Spleen (tissue), 11 donors: ENCODE data around the gene BIVM. TPM values are rescaled to one million over a fixed set of nuclear protein-coding genes. Genes with fewer than 3 reads are reported as not detected.

ENCODE experiments used
- DNase-seq: peaks from one replicate; pipeline ENCODE4 v3.0.0-alpha.2; 2020
- H3K27ac ChIP-seq, 8 donors: fragments of 200-600 bp; sonication (generic) in 7 of 8; 1 replicate in 4 of 8; 2 replicates in 4 of 8; pipeline versions ENCODE4 v1.5.0 to v1.8.0; 2016 to 2021; ENCODE audit warnings: inconsistent platforms in 4 of 8, mild to moderate bottlenecking in 4 of 8, moderate library complexity in 1 of 8
- H3K27me3 ChIP-seq, 7 donors: fragments of 200-600 bp; sonication (generic) in 6 of 7; replicated peaks in 1 of 7; 1 replicate in 4 of 7; 2 replicates in 3 of 7; pipeline versions ENCODE4 v1.5.0 to v1.8.0; 2016 to 2021; ENCODE audit warnings: inconsistent platforms in 3 of 7, mild to moderate bottlenecking in 1 of 7
- H3K36me3 ChIP-seq, 6 donors: fragments of 200-600 bp; sonication (generic) in 5 of 6; 1 replicate in 4 of 6; 2 replicates in 2 of 6; pipeline versions ENCODE4 v1.5.0 to v1.8.0; 2016 to 2021; ENCODE audit warnings: inconsistent platforms in 2 of 6
- H3K4me1 ChIP-seq, 6 donors: fragments of 200-600 bp; sonication (generic) in 5 of 6; 1 replicate in 3 of 6; 2 replicates in 3 of 6; pipeline versions ENCODE4 v1.5.0 to v1.8.0; 2016 to 2021; ENCODE audit warnings: inconsistent platforms in 3 of 6
- H3K4me3 ChIP-seq, 8 donors: fragments of 200-600 bp; sonication (generic) in 7 of 8; 1 replicate in 4 of 8; 2 replicates in 4 of 8; pipeline versions ENCODE4 v1.5.0 to v1.8.0; 2016 to 2021; ENCODE audit warnings: inconsistent platforms in 4 of 8, mild to moderate bottlenecking in 4 of 8, moderate library complexity in 2 of 8
- H3K9me3 ChIP-seq, 8 donors: fragments of 200-600 bp; sonication (generic) in 7 of 8; 1 replicate in 4 of 8; 2 replicates in 4 of 8; pipeline versions ENCODE4 v1.5.0 to v1.8.0; 2016 to 2021; ENCODE audit warnings: inconsistent platforms in 4 of 8
- POLR2A ChIP-seq, 3 donors: fragments of 450-650 bp; IDR thresholded peaks; one replicate each; pipeline ENCODE4 v1.5.1; 2017; ENCODE audit warnings: antibody characterized with exemption in 3 of 3, mild to moderate bottlenecking in 1 of 3
- POLR2AphosphoS5 ChIP-seq, 3 donors: sonication (generic); formaldehyde crosslinking; IDR thresholded peaks; one replicate each; pipeline ENCODE4 v1.5.1; 2017; ENCODE audit warnings: antibody characterized with exemption in 3 of 3
- WGBS, 5 donors: extraction: QIAGEN DNeasy Blood & Tissue Kit in 3 of 5; methylation state at CpG; one replicate each; pipeline versions ENCODE4 v1.1.5 to v1.1.7; 2013 to 2018; 5-methylcytosine and 5-hydroxymethylcytosine counted together
- intact Hi-C: fragments of 100-400 bp; cut with DNase I; formaldehyde crosslinking; loops from one replicate; pipeline ENCODE4 v1.15.0; 2023; ENCODE audit warnings: low total_unique reads
- polyA plus RNA-seq, 3 donors: library from polyadenylated mRNA; stranded (reverse); fragments of 200-250 nt; gene quantifications; one replicate each; pipeline ENCODE4 v1.2.1, GENCODE V29; 2013
- total RNA-seq, 7 donors: library from RNA; depleted of rRNA in 3 of 7; stranded (reverse); fragments of >200 nt in 3 of 7; fragmentation: NEBNext Ultra II Directional in 4 of 7; extraction: Animal tissue kit (Norgen Biotek cat#: 25700) in 4 of 7; gene quantifications; one replicate each; pipeline versions ENCODE4 v1.1.0 to v1.2.1, GENCODE V29; 2016 to 2021
- TF ChIP-seq, protein P1 (sequence below), 11 experiments: fragments of 200-600 bp in 7 of 11; fragments of 450-650 bp in 4 of 11; sonication (generic) in 4 of 11; IDR thresholded peaks in 8 of 11; conservative IDR thresholded peaks in 3 of 11; 1 replicate in 7 of 11; 2 replicates in 4 of 11; pipeline versions ENCODE4 v1.4.0 to v1.8.0; 2016 to 2021; ENCODE audit warnings: antibody characterized with exemption in 11 of 11, inconsistent platforms in 4 of 11, mild to moderate bottlenecking in 1 of 11
- donor health status: healthy with polysubstance abuse.
- donor health status: DM: no; HTN: no; CAD: no; lungs with moderate emphysema.
- donor health status: DM: no; HTN: no; CAD: no.
- donor health status: Bipolar disorder and iron deficiency.
- donor health status: healthy.
- donor health status: DM: no; HTN: no; CAD: no.
- donor health status: DM: yes; HTN: yes; CAD: no.

BIVM gene
- total and polyA plus RNA-seq, 10 donors, result 6.0 to 30.4 (median 15.6) TPM

DNA sequence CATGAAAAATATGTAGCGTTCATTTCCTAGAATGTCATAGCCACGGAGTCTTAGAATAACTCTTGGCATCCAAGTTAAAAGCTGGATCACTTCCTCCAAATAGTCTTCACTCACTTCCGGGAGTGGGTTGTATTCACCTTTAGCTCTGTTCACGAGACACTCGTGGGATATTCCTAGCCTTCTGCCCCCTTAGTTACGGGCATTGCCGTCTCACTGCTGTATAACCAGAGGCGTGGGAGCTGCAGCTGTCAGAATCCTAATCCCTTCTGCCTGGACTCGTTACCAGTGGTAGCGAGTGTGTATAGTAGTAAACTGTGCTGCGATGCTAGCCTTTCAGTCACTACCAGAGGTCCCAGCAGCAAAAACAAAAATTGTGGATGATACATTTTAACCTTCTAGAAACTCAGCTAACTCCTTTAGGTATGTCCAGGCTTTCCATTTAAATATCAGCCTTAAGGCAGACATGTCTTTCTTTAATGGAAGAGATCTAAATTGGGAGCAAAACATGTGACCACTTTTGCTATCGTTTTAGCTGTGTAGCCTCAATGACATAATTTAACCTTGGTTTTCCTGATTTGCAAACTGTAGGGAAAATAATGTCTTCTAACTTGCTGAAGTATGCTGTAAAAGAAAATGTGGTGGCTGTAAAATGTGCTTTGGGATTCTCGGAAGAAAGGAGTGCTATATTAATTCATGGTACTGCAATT is 81.0 kb downstream of the BIVM start:
- Histone ChIP-seq H3K27me3 (no peaks in the 10 kb centered on the region), H3K9me3 (no peaks in the 10 kb centered on the region), H3K27ac (no peak overlapping the region), H3K4me3 (no peak overlapping the region), H3K4me1 (no peaks in the 10 kb centered on the region), H3K36me3 (peaks cover 0 to 49% (median 26%) of the 10 kb centered on the region in 6 donors)
- 88 to 93% (median 90%) methylated on average over 13 of the region's 13 CpGs for WGBS, 5 donors
- intact Hi-C loops, result no loop called here
- no peak for TF ChIP-seq POLR2AphosphoS5 (IDR thresholded peaks at IDR 0.05)
- TF ChIP-seq, protein P1, sequence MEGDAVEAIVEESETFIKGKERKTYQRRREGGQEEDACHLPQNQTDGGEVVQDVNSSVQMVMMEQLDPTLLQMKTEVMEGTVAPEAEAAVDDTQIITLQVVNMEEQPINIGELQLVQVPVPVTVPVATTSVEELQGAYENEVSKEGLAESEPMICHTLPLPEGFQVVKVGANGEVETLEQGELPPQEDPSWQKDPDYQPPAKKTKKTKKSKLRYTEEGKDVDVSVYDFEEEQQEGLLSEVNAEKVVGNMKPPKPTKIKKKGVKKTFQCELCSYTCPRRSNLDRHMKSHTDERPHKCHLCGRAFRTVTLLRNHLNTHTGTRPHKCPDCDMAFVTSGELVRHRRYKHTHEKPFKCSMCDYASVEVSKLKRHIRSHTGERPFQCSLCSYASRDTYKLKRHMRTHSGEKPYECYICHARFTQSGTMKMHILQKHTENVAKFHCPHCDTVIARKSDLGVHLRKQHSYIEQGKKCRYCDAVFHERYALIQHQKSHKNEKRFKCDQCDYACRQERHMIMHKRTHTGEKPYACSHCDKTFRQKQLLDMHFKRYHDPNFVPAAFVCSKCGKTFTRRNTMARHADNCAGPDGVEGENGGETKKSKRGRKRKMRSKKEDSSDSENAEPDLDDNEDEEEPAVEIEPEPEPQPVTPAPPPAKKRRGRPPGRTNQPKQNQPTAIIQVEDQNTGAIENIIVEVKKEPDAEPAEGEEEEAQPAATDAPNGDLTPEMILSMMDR (IDR thresholded peaks at IDR 0.05 in 8 of 11, conservative IDR thresholded peaks at IDR 0.05 in 3 of 11), result no peak
- TF ChIP-seq POLR2A (IDR thresholded peaks at IDR 0.05), result no peak
- DNase-seq, result no peak

GRCh38 chr13:102881819-102882686 is 83.1 kb downstream of the BIVM start:
- Histone ChIP-seq H3K9me3 (no peaks in the 10 kb centered on the region), H3K36me3 (peaks cover 0 to 28% (median 5%) of the 10 kb centered on the region in 6 donors), H3K4me1 (no peaks in the 10 kb centered on the region), H3K27ac (no peak overlapping the region), H3K27me3 (no peaks in the 10 kb centered on the region), H3K4me3 (no peak overlapping the region)
- DNase-seq, result no peak
- TF ChIP-seq POLR2AphosphoS5 (IDR thresholded peaks at IDR 0.05), result no peak
- TF ChIP-seq, protein P1 (IDR thresholded peaks at IDR 0.05 in 8 of 11, conservative IDR thresholded peaks at IDR 0.05 in 3 of 11), result no peak
- TF ChIP-seq POLR2A (IDR thresholded peaks at IDR 0.05), result no peak
- intact Hi-C loops, result no loop called here
- WGBS, 5 donors, result 85 to 94% (median 92%) methylated on average over 4 of the region's 4 CpGs

Other genes with a start within 250 kb of the BIVM start
- 10 to 100 TPM; 47.3 to 95.5 (median 58.2) TPM for gene TPP2, start 202.1 kb upstream of the BIVM start, total RNA-seq
- gene TPP2, start 202.1 kb upstream of the BIVM start, polyA plus RNA-seq, result 10 to 100 TPM; 19.5 to 25.4 (median 22.2) TPM
- gene METTL21C, start 104.1 kb upstream of the BIVM start, total RNA-seq, result not detected
- not detected for gene METTL21C, start 104.1 kb upstream of the BIVM start, polyA plus RNA-seq
- gene TEX30, start 25.3 kb upstream of the BIVM start, total RNA-seq, result 10 to 100 TPM in 2 of 7 donors, 1 to 10 TPM in 5; 4.4 to 10.9 (median 5.6) TPM
- 10 to 100 TPM in 2 of 3 donors, 1 to 10 TPM in 1; 9.2 to 11.2 (median 10.7) TPM for gene TEX30, start 25.3 kb upstream of the BIVM start, polyA plus RNA-seq
- 1 to 10 TPM; 2.8 to 5.5 (median 4.5) TPM for gene POGLUT2, start 143 bp upstream of the BIVM start, total RNA-seq
- gene POGLUT2, start 143 bp upstream of the BIVM start, polyA plus RNA-seq, result 1 to 10 TPM in 2 of 3 donors, under 1 TPM in 1; 0.89 to 1.7 (median 1.3) TPM
- gene ERCC5, start 46.9 kb downstream of the BIVM start, total RNA-seq, result 100 to 1,000 TPM in 2 of 7 donors, 10 to 100 TPM in 5; 55.1 to 101 (median 76.6) TPM
- 100 to 1,000 TPM in 1 of 3 donors, 10 to 100 TPM in 2; 58.0 to 123 (median 64.7) TPM for gene ERCC5, start 46.9 kb downstream of the BIVM start, polyA plus RNA-seq